Tibial nerve (tissue), 4 donors: Measurements from ENCODE around the gene GREM1.

Experiments
- EP300 ChIP-seq, 2 donors: sonication (generic); formaldehyde crosslinking; IDR thresholded peaks; one replicate each; pipeline ENCODE4 v1.6.1; 2017; ENCODE audit warnings: antibody characterized with exemption in 2 of 2, mild to moderate bottlenecking in 1 of 2
- POLR2A ChIP-seq, 2 donors: fragments of 450-650 bp; IDR thresholded peaks; one replicate each; pipeline ENCODE4 v1.6.1; 2017; ENCODE audit warnings: antibody characterized with exemption in 2 of 2, mild to moderate bottlenecking in 2 of 2, moderate library complexity in 2 of 2
- TF ChIP-seq, protein P1 (sequence below), 5 experiments: fragments of 200-600 bp in 3 of 5; fragments of 450-650 bp in 2 of 5; sonication (generic) in 3 of 5; IDR thresholded peaks; one replicate each; pipeline ENCODE4 v1.5.1; 2016 to 2019; ENCODE audit warnings: antibody characterized with exemption in 5 of 5, mild to moderate bottlenecking in 3 of 5, moderate library complexity in 2 of 5

DNA sequence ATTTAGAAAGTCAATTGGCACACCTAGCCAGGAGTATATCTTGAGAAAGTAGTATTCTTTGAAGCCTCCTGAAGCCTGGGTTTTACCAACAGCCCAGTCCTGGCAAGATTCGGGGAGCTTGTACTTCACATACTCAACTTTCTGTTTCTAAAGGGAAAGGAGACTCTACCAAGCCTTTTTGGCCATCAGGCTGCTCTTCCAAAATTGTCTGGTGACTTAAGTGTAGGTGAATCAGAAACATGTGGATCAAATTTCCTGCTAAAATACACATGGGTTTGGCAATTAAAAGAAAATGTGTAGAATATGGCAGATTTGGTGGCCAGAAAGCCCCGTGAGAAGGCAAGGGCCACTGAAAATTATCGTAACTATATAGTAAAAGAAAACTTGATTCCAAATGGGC lies 15.9 kb upstream of the GREM1 start:
- TF ChIP-seq EP300 (IDR thresholded peaks at IDR 0.05) (no peak), POLR2A (IDR thresholded peaks at IDR 0.05) (no peak)
- TF ChIP-seq, protein P1, sequence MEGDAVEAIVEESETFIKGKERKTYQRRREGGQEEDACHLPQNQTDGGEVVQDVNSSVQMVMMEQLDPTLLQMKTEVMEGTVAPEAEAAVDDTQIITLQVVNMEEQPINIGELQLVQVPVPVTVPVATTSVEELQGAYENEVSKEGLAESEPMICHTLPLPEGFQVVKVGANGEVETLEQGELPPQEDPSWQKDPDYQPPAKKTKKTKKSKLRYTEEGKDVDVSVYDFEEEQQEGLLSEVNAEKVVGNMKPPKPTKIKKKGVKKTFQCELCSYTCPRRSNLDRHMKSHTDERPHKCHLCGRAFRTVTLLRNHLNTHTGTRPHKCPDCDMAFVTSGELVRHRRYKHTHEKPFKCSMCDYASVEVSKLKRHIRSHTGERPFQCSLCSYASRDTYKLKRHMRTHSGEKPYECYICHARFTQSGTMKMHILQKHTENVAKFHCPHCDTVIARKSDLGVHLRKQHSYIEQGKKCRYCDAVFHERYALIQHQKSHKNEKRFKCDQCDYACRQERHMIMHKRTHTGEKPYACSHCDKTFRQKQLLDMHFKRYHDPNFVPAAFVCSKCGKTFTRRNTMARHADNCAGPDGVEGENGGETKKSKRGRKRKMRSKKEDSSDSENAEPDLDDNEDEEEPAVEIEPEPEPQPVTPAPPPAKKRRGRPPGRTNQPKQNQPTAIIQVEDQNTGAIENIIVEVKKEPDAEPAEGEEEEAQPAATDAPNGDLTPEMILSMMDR (IDR thresholded peaks at IDR 0.05) = no peak
